Raji (cell line): ENCODE measurements around the gene INPP5D.

ENCODE experiments used
- POLR2A ChIP-seq: IDR thresholded peaks from 2 replicates; pipeline ENCODE4 v1.6.1; 2011; ENCODE audit warnings: low read depth, low read length, control low read depth; ENCODE audit not compliant: insufficient read depth

The INPP5D gene

DNA sequence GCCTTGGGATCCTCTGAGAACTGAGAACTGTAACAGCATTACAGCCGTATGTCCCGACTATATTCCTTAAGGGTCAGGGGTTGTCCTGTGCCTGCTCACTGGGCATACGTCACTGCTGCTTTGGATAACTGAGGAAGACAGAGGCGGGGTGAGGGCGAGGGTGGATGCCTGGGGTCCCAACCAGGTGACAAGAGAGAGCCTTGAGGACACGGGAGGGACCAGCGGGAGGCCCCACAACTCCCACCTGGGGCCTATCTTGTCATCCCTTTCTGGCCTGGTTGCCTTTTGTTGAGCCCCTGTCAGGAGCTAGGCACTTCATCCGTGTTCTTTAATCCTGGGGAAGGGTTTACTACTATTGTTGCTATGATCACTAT, 28.8 kb downstream of the INPP5D start:
- TF ChIP-seq POLR2A, result no peak

DNA sequence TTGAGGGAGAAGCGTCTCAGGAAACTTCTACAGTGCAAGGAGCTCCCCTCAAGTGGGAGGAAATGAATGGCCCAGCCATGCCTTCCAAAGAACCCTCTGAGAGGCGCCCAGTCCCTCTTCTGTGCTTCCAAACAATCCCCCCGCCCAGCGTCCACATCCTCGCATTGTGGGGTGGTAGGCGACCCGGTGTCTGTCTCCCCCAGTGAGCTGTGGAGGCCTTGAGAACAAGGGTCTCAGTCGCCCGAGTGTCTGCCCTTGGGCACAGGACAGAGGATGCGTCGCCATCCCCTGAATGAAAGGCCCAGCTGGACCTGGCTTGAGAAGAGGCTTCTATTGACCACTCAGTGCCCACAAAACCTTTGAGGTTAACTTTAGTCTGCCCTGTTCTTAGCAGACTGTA, 29.7 kb downstream of the INPP5D start:
- TF ChIP-seq POLR2A, result no peak

DNA sequence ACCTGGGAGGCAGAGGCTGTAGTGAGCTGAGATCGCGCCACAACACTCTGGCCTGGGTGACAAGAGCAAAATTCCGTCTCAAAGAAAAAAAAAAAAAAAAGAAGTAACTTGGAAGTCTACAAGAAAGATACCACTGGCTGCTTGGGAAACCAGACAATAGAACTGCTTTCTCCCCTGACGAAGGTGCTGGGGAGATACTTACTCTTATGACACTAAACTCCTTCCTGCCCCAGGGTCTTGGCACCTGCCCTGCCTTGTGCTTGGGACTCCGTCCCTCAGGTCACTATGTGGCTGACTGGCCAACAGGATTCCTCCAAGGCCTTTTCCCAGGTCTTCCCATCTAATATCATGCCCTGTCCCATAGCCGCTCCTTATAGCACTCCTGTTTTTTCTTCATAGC, 30.7 kb downstream of the INPP5D start:
- no peak for TF ChIP-seq POLR2A

DNA sequence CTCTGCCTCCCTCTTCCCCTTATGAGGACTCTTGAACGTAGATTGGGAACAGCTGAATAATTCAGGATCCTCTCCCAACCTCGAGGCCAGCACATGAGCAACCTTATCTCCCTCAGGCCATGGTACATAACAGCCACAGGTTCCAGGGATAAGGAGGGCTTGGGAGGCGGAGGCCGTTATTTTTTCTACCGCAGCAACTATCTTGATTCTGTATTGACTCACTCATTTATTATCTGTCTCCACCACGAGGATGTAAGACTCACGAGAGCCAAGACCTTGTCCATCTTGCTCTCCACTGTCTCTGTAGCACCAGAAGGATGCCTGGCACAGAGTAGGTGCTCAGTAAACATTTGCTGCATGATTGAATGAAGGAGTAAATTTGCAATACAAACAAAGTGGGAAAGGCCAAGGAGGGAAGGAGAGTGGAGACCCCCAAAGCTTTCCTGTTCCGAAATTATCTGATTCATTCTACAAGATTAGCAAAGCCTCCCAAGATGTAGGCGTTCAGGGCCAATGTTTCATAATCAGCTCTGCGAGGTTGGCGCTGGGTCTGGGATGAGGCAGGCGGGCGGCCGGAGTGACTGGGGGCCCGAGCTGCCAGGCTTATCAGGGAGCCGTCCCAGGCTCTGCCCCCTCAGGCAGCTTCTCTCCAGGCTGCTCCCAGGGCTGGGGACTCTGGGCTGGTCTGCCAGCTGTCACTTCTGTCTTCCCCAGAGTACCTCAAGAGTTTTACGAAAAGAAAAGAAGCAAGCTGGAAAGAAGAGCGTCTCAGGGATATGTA, 31.6 kb downstream of the INPP5D start:
- TF ChIP-seq POLR2A, result no peak

DNA sequence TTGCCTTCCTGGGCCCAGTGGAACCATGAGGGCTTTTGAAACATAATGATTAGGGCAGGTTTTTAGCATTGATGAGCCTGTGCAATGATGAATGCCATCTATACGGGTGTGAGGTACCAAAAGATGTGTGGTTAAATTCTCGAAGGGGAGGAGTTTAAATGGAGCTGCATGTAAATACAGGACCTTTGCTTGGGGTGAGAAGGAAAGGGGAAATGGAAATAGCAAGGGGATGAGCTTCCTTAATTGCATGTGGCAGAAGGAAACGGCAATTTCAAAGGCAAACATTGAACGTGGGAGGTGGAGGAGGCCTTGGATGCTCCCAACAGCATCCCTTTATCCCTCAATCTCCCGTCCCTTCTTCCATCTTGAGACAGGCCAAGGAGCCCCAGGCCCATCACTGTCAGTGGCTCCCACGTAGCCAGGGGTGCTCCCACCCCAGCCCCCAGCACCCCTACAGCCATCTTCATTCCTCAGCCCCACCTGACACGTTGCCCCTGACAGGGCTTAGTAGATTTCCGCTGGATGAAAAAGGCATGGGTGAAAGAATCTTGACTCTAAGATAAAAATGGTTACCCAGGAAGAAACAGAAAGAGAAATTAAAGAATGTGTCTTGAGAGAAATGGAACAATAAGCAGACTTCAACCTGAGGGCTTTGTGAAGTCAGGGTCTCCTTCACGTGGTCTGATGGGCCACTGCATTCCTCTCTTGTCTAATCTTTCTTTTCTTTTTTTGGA, 32.5 kb downstream of the INPP5D start:
- 0 out of 2 replicates have a peak, but pooled peaks have one; percentile 13 for TF ChIP-seq POLR2A

DNA sequence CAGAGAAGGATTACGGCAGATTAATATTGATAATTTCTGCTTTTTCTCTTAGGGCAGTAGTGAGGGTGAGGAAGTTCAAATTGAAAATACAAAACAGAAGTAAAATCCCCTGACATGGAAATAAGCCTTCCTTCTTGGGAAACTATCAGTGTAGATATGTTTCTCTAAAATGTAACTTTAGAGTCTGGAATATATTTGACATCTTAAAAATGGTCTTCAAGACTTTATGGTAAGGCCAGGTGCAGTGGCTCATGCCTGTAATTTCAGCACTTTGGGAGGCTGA, 33.0 kb downstream of the INPP5D start:
- TF ChIP-seq POLR2A, result no peak

DNA sequence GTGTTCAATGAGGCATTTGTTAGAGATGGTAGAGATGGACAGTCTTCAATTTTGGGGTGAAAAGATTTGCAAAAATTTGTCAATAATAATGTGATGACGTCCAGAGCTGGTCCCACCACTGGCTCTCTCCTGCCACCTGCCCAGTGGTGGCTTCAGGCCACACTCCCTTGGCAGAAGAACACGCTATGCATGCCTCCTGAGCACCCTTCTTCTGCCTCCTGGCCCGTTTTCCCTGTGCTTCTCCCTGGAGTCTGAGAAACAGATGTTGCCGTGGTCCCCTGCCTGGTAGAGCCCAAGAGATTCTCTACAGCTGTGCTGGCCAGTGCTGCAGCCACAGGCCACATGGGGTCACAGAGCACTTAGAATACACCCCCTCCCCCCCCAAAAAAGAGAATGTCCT, 33.6 kb downstream of the INPP5D start:
- no peak for TF ChIP-seq POLR2A

DNA sequence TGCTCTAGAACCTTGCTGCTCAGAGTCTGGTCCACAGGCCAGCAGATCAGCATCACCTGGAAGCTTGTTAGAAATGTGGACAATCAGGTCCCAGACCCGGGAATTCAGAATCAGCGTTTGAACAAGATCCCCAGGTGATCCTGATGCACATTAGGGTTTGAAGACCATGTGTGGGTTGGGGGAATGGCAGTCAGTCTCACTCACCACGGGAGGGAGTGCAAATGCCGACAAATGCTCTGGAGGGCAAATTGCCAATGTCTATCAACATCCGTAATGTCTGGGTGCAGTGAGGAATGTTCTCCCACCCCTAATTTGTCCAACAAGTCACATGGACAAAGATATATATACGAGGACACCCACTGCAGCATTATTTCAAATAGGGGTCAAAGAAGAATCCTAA, 34.5 kb downstream of the INPP5D start:
- no peak for TF ChIP-seq POLR2A

DNA sequence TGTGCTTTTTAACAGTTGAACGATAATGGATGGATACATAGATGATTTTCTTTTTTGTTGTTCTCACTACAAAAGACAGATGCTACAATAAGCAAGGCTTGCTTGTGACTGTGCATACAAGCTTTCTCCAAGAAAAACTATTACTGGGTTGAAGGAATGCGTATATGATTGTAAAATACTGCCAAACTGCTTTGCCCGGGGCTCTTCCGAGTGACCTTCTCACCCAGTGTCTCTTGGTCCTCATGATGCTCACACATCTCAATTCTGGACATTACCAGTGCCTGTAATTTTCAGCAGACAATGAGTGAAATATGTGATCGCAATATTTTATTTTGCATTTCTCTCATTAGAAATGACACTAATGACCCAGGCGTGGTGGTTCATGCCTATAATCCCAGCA, 35.9 kb downstream of the INPP5D start:
- no peak for TF ChIP-seq POLR2A

DNA sequence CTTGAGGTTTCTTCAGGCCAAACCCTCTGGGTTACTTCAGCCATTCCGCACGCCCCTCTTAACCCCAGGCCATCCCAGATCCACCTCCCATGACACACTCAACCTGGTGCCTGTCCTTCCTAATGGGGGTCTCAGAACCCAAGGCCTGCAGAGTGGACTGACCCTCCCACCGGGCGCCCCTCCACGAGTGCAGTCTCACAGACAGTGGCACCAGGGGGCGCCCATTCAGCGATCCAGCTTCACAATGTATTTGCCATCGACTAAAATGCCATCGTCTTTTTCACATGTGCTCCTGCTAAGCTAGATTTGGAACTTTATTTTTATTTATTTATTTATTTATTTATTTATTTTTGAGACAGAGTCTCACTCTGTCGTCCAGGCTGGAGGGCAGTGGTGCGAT, 38.5 kb downstream of the INPP5D start:
- TF ChIP-seq POLR2A, result no peak

DNA sequence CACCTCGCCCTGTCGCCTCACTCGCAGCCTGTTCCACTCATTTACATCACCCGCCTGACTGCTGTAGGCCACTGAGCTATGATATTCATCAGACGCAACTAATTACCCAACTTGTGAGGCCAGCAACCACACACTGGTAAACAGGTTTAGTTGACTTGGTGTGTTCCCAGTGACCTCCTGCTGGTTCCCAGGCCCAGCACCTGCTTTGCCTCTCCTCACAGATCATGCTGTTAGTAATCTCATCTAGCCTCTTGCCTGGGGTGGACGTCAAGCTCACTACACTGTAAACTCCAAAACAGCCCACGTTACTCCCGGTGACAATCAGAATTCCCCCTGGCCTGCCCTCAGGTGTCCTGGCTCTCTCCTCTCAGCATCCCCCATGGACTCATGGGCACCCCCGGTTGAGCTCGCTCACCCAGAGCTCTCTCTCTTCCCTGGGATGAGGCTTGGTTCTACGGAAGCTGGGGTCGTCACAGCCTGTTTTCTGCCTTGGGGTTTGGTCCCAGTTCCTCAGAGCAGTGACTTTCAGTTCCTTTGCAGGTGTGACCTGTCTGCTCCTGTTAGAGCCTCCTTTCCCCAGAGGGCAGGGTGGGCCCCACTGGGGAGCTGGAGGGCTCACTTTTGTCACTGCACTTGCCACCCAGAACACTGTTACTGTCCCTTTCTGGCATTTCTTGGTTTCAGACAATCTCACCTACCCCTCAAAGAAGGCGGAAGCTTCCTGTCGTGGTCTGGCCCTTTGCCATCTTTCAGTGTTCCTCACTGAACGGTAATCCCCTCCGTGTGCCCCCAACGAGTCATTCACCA, 40.3 kb downstream of the INPP5D start:
- 0 out of 2 replicates have a peak, but pooled peaks have one; percentile 4 for TF ChIP-seq POLR2A

DNA sequence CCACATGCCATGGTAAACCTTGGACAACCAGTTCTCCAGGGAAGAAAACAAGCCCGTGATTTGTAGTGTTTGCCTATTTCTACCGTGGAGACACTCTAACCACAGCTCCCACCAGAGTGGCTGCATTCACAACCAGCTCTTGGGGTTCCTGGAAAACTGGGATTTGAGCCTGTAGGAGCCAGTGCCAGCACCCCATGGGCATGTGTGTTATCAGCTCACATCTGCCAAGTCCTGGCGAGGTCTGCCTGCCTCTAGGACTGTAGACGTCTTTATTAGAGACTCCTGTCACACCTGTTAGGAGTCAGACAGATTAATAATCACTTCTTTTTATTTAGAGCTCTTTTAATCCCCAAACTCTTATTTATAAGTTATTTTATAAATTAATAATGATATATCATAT, 41.0 kb downstream of the INPP5D start:
- TF ChIP-seq POLR2A, result no peak

DNA sequence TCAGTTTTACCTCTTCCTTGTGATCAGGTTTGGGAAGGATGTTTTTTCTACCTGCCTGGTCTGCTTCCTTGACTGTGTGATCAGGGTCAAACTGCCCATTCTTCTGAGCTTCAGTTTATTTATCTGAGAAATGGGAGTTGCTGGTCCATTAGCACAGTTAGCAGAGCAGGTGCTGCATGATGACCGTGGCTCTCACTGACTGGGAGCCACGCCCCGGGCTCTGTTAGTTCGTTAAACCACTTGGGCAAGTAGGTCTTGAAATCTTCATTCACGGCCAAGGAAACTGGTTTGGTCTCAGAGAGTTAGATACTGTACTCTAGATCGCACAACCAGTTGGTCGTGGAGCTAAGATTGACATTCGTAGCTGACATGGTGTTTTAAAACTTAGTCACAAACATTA, 41.7 kb downstream of the INPP5D start:
- no peak for TF ChIP-seq POLR2A

DNA sequence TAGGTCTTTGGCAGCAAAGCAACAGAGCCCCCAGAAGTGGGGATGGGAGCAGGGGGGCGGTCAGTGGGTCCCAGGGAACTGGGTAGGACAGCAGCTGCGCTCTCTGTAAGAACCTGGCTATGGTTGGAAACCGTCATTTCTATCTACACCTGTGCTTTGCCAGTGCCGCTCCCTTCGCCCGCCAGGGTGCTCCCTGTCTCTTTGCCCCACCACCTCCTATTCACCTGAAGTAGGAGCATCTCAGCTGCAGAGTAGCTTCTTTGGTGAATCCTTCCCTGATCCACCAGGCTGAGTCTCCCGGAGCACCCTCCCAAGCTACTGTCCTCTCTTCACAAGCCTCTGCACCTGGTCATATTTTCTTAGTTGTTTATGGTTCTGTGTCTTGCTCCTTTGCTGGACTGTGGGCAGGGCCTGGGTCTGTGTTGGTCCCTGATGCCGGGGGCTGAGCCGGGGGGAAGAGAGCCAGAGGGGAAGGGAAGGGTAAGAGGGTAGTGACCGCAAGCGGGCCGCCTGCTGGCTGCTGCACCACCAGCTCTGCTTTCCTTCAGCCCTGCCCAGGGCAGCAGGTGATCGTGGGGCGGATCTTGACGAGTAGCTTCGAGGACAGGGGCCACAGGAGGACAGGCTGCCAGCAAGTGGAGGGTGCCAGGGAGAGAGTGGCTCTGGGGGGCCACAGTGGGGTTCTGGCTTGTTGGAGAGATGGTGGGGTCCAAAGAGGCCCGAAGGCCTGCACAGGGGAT, 45.2 kb downstream of the INPP5D start:
- TF ChIP-seq POLR2A, result no peak

DNA sequence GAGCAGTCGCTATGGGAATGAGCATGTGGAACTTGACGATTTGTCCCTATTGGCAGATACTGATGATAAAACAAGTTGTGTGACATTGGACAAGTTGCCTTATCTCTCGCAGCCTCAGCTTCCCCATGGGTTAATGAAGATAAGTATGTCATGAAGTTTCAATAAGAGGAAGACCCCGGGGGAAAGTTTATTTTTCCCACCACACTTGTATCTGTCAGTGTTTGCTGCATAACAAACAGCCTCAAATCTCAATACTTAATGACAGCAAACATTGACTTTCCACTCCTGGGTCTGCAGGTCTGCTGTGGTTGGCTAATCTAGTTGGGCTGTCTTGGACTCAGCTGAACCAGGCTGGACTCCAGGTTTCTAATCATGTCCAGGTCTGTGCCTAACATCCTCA, 45.8 kb downstream of the INPP5D start:
- TF ChIP-seq POLR2A, result no peak
